A673 (cell line): ENCODE data around the gene IL20RA.

Experiments
- CTCF ChIP-seq: fragments of 300-800, 200-600 bp; sonication (generic); conservative IDR thresholded peaks from 2 replicates; pipeline ENCODE4 v1.5.1; 2017; ENCODE audit warnings: low read depth, mild to moderate bottlenecking, antibody characterized with exemption, low read length, moderate library complexity, mixed read lengths
- EZH2 ChIP-seq: fragments of 200-600 bp; sonication (generic); IDR thresholded peaks from 2 replicates; pipeline ENCODE4 v1.6.1; 2017; ENCODE audit warnings: borderline replicate concordance, low read depth, mild to moderate bottlenecking, mixed read lengths, antibody characterized with exemption, low read length; ENCODE audit not compliant: poor library complexity, severe bottlenecking

DNA sequence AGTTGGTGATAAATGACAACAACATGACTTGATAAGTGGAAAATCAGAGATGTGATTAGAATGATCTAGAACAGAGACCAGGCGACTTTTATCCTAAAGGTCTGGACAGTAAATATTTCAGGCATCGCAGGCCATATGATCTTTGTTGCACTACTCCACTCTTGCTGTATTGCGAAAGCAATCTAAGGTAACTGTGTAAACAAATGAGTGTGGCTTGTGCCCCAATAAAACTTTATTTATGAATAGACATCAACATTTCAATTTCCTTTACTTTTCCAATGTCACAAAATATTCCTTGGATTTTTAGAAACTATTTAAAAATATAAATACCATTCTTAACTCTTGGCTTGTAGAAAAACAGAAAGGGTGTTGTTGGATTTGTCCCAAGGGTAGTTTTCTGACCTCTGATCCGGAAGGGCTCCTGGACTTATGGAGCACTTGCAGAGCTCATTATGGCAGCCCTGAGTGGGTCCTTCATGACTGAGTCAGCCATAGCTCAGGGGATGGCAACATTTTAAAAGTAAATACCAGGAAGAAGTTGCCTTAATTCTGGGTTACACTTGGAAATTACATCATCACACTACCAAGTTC lies 34.5 kb downstream of the IL20RA start:
- TF ChIP-seq CTCF: no peak
- no peak for TF ChIP-seq EZH2
